Neural cell (in vitro differentiated cells): ENCODE measurements around the gene PPM1L. TPM values are rescaled to one million over a fixed set of nuclear protein-coding genes. Genes with fewer than 3 reads are reported as not detected.

Experiments used
- H2AFZ ChIP-seq: fragments of 200-600, 300-800 bp; sonication (generic), shearing (Covaris generic); 2 replicates; pipeline ENCODE4 v1.6.0; 2014; ENCODE audit warnings: low read depth, mild to moderate bottlenecking, antibody characterized with exemption, low read length, moderate library complexity
- H3F3A ChIP-seq: fragments of 200-600 bp; shearing (Covaris generic); 2 replicates; pipeline ENCODE4 v1.6.1; 2016; ENCODE audit warnings: mild to moderate bottlenecking, moderate library complexity, mixed read lengths, antibody characterized with exemption, low read length; ENCODE audit not compliant: insufficient read depth, poor library complexity, severe bottlenecking
- H3K27ac ChIP-seq: fragments of 200-600, 300-800 bp; sonication (generic), shearing (Covaris generic); 2 replicates; pipeline ENCODE4 v1.5.1; 2014; ENCODE audit warnings: mild to moderate bottlenecking, low read length, moderate library complexity
- H3K27me3 ChIP-seq: fragments of 300-800, 200-600 bp; sonication (generic), shearing (Covaris generic); 2 replicates; pipeline ENCODE4 v1.6.0; 2014; ENCODE audit warnings: mild to moderate bottlenecking, low read depth, low read length, moderate library complexity; ENCODE audit not compliant: insufficient read depth
- H3K36me3 ChIP-seq: fragments of 300-800, 200-600 bp; sonication (generic), shearing (Covaris generic); 2 replicates; pipeline ENCODE4 v1.5.1; 2014; ENCODE audit warnings: mild to moderate bottlenecking, antibody characterized with exemption, low read length, moderate library complexity; ENCODE audit not compliant: insufficient read depth
- H3K4me2 ChIP-seq: fragments of 300-800, 200-600 bp; sonication (generic), shearing (Covaris generic); 2 replicates; pipeline ENCODE4 v1.6.0; 2014; ENCODE audit warnings: mild to moderate bottlenecking, low read length
- H3K4me3 ChIP-seq: fragments of 300-800, 200-600 bp; sonication (generic), shearing (Covaris generic); 2 replicates; pipeline ENCODE4 v1.5.1; 2014; ENCODE audit warnings: mild to moderate bottlenecking, low read length, moderate library complexity
- H3K79me2 ChIP-seq: fragments of 200-600 bp; shearing (Covaris generic); replicated peaks from 2 replicates; pipeline ENCODE4 v1.6.0; 2014; ENCODE audit warnings: mild to moderate bottlenecking, low read length, moderate library complexity; ENCODE audit not compliant: insufficient read depth
- H3K9ac ChIP-seq: fragments of 300-800, 200-600 bp; sonication (generic), shearing (Covaris generic); 2 replicates; pipeline ENCODE4 v1.6.1; 2016; ENCODE audit warnings: mild to moderate bottlenecking, low read length, mixed read lengths
- H3K9me2 ChIP-seq: fragments of 200-600 bp; shearing (Covaris generic); 2 replicates; pipeline ENCODE4 v1.6.1; 2016; ENCODE audit warnings: mild to moderate bottlenecking, low read length, mixed read lengths; ENCODE audit not compliant: insufficient read depth
- H3K9me3 ChIP-seq: fragments of 200-600, 300-800 bp; sonication (generic), shearing (Covaris generic); 2 replicates; pipeline ENCODE4 v1.6.1; 2016; ENCODE audit warnings: mild to moderate bottlenecking, mixed run types, low read length, moderate library complexity, mixed read lengths
- H4K20me1 ChIP-seq: fragments of 200-600 bp; shearing (Covaris generic); 2 replicates; pipeline ENCODE4 v1.6.1; 2016; ENCODE audit warnings: mild to moderate bottlenecking, mixed run types; ENCODE audit not compliant: insufficient read depth
- EP300 ChIP-seq: fragments of 450-650 bp; conservative IDR thresholded peaks from 2 replicates; pipeline ENCODE4 v1.6.1; 2014; ENCODE audit warnings: antibody characterized with exemption, mild to moderate bottlenecking, moderate library complexity; ENCODE audit not compliant: poor library complexity, severe bottlenecking
- EZH2 ChIP-seq: fragments of 200-600, 300-800 bp; shearing (Covaris generic), sonication (generic); IDR thresholded peaks from 2 replicates; pipeline ENCODE4 v1.6.1; 2014; ENCODE audit warnings: antibody characterized with exemption, low read length, borderline replicate concordance, mild to moderate bottlenecking; ENCODE audit not compliant: insufficient read depth, poor library complexity, severe bottlenecking
- MXI1 ChIP-seq: fragments of 450-650 bp; conservative IDR thresholded peaks from 2 replicates; pipeline ENCODE4 v1.6.1; 2014; ENCODE audit warnings: antibody characterized with exemption, mild to moderate bottlenecking; ENCODE audit not compliant: poor library complexity, severe bottlenecking
- POLR2AphosphoS5 ChIP-seq: IDR thresholded peaks from 2 replicates; pipeline ENCODE4 v1.6.1; 2012
- RAD21 ChIP-seq: fragments of 450-650 bp; conservative IDR thresholded peaks from 2 replicates; pipeline ENCODE4 v1.6.1; 2014; ENCODE audit warnings: antibody characterized with exemption, mild to moderate bottlenecking, moderate library complexity
- SMC3 ChIP-seq: fragments of 450-650 bp; conservative IDR thresholded peaks from 2 replicates; pipeline ENCODE4 v1.6.1; 2014; ENCODE audit warnings: antibody characterized with exemption, mild to moderate bottlenecking, moderate library complexity; ENCODE audit not compliant: poor library complexity
- TAF1 ChIP-seq: IDR thresholded peaks from 2 replicates; pipeline ENCODE4 v1.6.1; 2012; ENCODE audit warnings: low read depth
- polyA plus RNA-seq: library from polyadenylated mRNA; depleted of rRNA; stranded (reverse); fragments of >200 nt; gene quantifications from 2 replicates; pipeline ENCODE4 v1.2.3, GENCODE V29; 2014
- TF ChIP-seq, protein P1 (sequence below): fragments of 450-650 bp; IDR thresholded peaks from 2 replicates; pipeline ENCODE4 v1.5.1; 2014; ENCODE audit warnings: antibody characterized with exemption, mild to moderate bottlenecking, moderate library complexity; ENCODE audit not compliant: poor library complexity, severe bottlenecking
- TF ChIP-seq, protein P2 (sequence below): IDR thresholded peaks from 2 replicates; pipeline ENCODE4 v1.6.1; 2012; ENCODE audit warnings: borderline replicate concordance

Gene PPM1L
- polyA plus RNA-seq, 1 donor from 2014 or later: 24.9 TPM

DNA sequence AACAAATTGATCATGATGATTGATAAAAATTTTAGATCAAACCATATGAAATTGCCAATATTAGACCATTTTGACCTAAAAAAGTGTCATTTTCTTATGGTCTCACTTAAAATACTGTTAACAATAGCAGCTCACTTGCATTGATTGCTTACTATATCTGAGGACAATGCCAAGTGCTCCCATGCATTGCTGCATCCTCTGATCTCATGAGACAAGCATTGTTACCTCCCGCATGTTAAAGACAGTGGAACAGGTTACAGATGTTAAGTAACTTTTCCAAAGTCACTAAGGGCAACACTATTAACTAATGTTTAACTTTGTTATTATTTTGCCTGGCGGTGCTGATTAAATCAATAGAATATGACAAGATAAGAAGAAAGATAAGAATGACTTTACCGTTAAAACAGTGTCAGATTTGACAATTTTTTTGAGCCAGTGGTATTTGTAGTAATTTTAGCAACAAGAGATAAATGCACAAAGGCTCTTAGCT is 69.3 kb downstream of the PPM1L start:
- Histone ChIP-seq H3F3A (no peaks in the 10 kb centered on the region), H3K4me2 (no peak overlapping the region)

DNA sequence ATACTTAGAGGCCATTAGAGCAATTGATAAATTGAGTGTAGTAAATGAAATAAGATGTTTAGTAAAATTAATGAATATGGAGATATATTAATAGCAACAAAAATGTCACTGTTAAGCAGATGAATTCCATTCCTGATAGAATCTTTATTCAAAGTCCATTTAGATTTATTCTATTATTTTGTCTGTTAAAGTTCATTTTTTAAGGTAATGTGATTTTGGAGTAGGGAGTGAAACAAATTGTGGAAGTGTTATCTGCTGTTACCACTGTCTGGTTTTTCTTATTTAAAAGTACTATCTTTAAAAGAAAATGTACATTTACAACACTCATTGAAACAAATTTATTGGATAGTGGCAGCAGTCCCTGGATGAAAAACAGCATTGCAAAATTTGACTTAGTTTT is 70.4 kb downstream of the PPM1L start:
- H3K9ac ChIP-seq: no peak overlapping the region
- H3F3A ChIP-seq: no peaks in the 10 kb centered on the region
- no peak overlapping the region for H3K27ac ChIP-seq
- H3K79me2 ChIP-seq: peaks cover 11% of the 10 kb centered on the region
- no peak overlapping the region for H3K4me3 ChIP-seq
- H3K9me3 ChIP-seq: no peaks in the 10 kb centered on the region
- H3K4me2 ChIP-seq: no peak overlapping the region
- H2AFZ ChIP-seq: no peak overlapping the region
- TF ChIP-seq, protein P1, sequence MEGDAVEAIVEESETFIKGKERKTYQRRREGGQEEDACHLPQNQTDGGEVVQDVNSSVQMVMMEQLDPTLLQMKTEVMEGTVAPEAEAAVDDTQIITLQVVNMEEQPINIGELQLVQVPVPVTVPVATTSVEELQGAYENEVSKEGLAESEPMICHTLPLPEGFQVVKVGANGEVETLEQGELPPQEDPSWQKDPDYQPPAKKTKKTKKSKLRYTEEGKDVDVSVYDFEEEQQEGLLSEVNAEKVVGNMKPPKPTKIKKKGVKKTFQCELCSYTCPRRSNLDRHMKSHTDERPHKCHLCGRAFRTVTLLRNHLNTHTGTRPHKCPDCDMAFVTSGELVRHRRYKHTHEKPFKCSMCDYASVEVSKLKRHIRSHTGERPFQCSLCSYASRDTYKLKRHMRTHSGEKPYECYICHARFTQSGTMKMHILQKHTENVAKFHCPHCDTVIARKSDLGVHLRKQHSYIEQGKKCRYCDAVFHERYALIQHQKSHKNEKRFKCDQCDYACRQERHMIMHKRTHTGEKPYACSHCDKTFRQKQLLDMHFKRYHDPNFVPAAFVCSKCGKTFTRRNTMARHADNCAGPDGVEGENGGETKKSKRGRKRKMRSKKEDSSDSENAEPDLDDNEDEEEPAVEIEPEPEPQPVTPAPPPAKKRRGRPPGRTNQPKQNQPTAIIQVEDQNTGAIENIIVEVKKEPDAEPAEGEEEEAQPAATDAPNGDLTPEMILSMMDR: no peak
- TF ChIP-seq EP300 (no peak), EZH2 (no peak), SMC3 (no peak), POLR2AphosphoS5 (no peak), MXI1 (no peak), RAD21 (no peak), TAF1 (no peak)
- TF ChIP-seq, protein P2, sequence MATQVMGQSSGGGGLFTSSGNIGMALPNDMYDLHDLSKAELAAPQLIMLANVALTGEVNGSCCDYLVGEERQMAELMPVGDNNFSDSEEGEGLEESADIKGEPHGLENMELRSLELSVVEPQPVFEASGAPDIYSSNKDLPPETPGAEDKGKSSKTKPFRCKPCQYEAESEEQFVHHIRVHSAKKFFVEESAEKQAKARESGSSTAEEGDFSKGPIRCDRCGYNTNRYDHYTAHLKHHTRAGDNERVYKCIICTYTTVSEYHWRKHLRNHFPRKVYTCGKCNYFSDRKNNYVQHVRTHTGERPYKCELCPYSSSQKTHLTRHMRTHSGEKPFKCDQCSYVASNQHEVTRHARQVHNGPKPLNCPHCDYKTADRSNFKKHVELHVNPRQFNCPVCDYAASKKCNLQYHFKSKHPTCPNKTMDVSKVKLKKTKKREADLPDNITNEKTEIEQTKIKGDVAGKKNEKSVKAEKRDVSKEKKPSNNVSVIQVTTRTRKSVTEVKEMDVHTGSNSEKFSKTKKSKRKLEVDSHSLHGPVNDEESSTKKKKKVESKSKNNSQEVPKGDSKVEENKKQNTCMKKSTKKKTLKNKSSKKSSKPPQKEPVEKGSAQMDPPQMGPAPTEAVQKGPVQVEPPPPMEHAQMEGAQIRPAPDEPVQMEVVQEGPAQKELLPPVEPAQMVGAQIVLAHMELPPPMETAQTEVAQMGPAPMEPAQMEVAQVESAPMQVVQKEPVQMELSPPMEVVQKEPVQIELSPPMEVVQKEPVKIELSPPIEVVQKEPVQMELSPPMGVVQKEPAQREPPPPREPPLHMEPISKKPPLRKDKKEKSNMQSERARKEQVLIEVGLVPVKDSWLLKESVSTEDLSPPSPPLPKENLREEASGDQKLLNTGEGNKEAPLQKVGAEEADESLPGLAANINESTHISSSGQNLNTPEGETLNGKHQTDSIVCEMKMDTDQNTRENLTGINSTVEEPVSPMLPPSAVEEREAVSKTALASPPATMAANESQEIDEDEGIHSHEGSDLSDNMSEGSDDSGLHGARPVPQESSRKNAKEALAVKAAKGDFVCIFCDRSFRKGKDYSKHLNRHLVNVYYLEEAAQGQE: no peak
- no peaks in the 10 kb centered on the region for H3K36me3 ChIP-seq
- no peaks in the 10 kb centered on the region for H4K20me1 ChIP-seq
- H3K9me2 ChIP-seq: no peaks in the 10 kb centered on the region
- no peaks in the 10 kb centered on the region for H3K27me3 ChIP-seq

More for the DNA sequence above, 69.3 kb downstream of the PPM1L start:
- no peak overlapping the region for H3K4me3 ChIP-seq
- TF ChIP-seq RAD21 (no peak), MXI1 (no peak), SMC3 (no peak), EZH2 (no peak), TAF1 (no peak), POLR2AphosphoS5 (no peak), EP300 (no peak)
- TF ChIP-seq, protein P1: no peak
- TF ChIP-seq, protein P2: no peak
- no peak overlapping the region for H2AFZ ChIP-seq
- H3K79me2 ChIP-seq: peaks cover 11% of the 10 kb centered on the region
- no peaks in the 10 kb centered on the region for H3K36me3 ChIP-seq
- no peaks in the 10 kb centered on the region for H3K9me3 ChIP-seq
- H3K27me3 ChIP-seq: no peaks in the 10 kb centered on the region
- no peak overlapping the region for H3K9ac ChIP-seq
- H3K27ac ChIP-seq: no peak overlapping the region
- H4K20me1 ChIP-seq: no peaks in the 10 kb centered on the region
- no peaks in the 10 kb centered on the region for H3K9me2 ChIP-seq
